A673 (cell line): Measurements from ENCODE around the gene FOXO1.

Source experiments
- EZH2 ChIP-seq: fragments of 200-600 bp; sonication (generic); IDR thresholded peaks from 2 replicates; pipeline ENCODE4 v1.6.1; 2017; ENCODE audit warnings: borderline replicate concordance, low read depth, mild to moderate bottlenecking, mixed read lengths, antibody characterized with exemption, low read length; ENCODE audit not compliant: poor library complexity, severe bottlenecking
- TF ChIP-seq, protein P1 (sequence below): fragments of 300-800, 200-600 bp; sonication (generic); conservative IDR thresholded peaks from 2 replicates; pipeline ENCODE4 v1.5.1; 2017; ENCODE audit warnings: low read depth, mild to moderate bottlenecking, antibody characterized with exemption, low read length, moderate library complexity, mixed read lengths

GRCh38 chr13:40671956-40672764, 5.7 kb upstream of the FOXO1 start:
- TF ChIP-seq, protein P1, sequence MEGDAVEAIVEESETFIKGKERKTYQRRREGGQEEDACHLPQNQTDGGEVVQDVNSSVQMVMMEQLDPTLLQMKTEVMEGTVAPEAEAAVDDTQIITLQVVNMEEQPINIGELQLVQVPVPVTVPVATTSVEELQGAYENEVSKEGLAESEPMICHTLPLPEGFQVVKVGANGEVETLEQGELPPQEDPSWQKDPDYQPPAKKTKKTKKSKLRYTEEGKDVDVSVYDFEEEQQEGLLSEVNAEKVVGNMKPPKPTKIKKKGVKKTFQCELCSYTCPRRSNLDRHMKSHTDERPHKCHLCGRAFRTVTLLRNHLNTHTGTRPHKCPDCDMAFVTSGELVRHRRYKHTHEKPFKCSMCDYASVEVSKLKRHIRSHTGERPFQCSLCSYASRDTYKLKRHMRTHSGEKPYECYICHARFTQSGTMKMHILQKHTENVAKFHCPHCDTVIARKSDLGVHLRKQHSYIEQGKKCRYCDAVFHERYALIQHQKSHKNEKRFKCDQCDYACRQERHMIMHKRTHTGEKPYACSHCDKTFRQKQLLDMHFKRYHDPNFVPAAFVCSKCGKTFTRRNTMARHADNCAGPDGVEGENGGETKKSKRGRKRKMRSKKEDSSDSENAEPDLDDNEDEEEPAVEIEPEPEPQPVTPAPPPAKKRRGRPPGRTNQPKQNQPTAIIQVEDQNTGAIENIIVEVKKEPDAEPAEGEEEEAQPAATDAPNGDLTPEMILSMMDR = no peak
- TF ChIP-seq EZH2 = no peak
